ENCODE results near the gene SDHA.
"Not testable (repeated sequence)": the region's sequence is repeated elsewhere in the genome, so short reads cannot be mapped to it uniquely, and the experiment has no call there.

SDHA gene

GRCh38 chr5:217494-218456 lies at the start of gene SDHA, which contains the start of gene CCDC127:
TSS of gene SDHA (plus strand) at chr5:218320. CDS start at chr5:218356, 36 bp downstream.
TSS of gene CCDC127 (minus strand) at chr5:218153. CDS start at chr5:216849, 1,304 bp downstream.
- not testable (repeated sequence) for H3K27me3 ChIP-seq (ENCODE audit: control insufficient read depth in 1 of 2, insufficient read depth in 2 of 2, low read length in 2 of 2); H3K9me3 ChIP-seq (ENCODE audit: control insufficient read depth in 1 of 2, low read length in 2 of 2); H3K36me3 ChIP-seq (ENCODE audit: control insufficient read depth in 1 of 2, insufficient read depth in 2 of 2, low read length in 2 of 2)
- peak within 1 kb of the TSS; percentile 91 to 97 for H3K9ac ChIP-seq (ENCODE audit: low read depth in 1 of 2, low read length in 2 of 2)
- H3K27ac ChIP-seq (ENCODE audit: low read depth, low read length), result peak within 1 kb of the TSS; percentile 83
- H3K4me3 ChIP-seq (ENCODE audit: low read depth in 1 of 2, low read length in 2 of 2), result peak within 1 kb of the TSS; percentile 66 to 93
- peaks cover 5 to 14% of the 10 kb centered on the region in 2 donors for H3K4me1 ChIP-seq (ENCODE audit: control insufficient read depth in 1 of 2, insufficient read depth in 2 of 2, low read length in 2 of 2)

- Histone ChIP-seq H3K9ac (ENCODE audit: low read depth in 1 of 2, low read length in 2 of 2) (no peak overlapping the region), H3K4me3 (ENCODE audit: low read depth in 1 of 2, low read length in 2 of 2) (no peak overlapping the region), H3K36me3 (ENCODE audit: control insufficient read depth in 1 of 2, insufficient read depth in 2 of 2, low read length in 2 of 2) (no peaks in the 10 kb centered on the region), H3K4me1 (ENCODE audit: control insufficient read depth in 1 of 2, insufficient read depth in 2 of 2, low read length in 2 of 2) (no peaks in the 10 kb centered on the region), H3K27ac (ENCODE audit: low read depth, low read length) (no peak overlapping the region), H3K9me3 (ENCODE audit: control insufficient read depth in 1 of 2, low read length in 2 of 2) (no peaks in the 10 kb centered on the region), H3K27me3 (ENCODE audit: control insufficient read depth in 1 of 2, insufficient read depth in 2 of 2, low read length in 2 of 2) (peaks cover 0 to 3% of the 10 kb centered on the region in 2 donors)
These were observed 48.9 kb upstream of the SDHA start for GRCh38 chr5:169071-169727.

- Histone ChIP-seq H3K4me3 (ENCODE audit: low read depth in 1 of 2, low read length in 2 of 2) (no peak overlapping the region), H3K36me3 (ENCODE audit: control insufficient read depth in 1 of 2, insufficient read depth in 2 of 2, low read length in 2 of 2) (no peaks in the 10 kb centered on the region), H3K4me1 (ENCODE audit: control insufficient read depth in 1 of 2, insufficient read depth in 2 of 2, low read length in 2 of 2) (no peaks in the 10 kb centered on the region), H3K9ac (ENCODE audit: low read depth in 1 of 2, low read length in 2 of 2) (no peak overlapping the region), H3K9me3 (ENCODE audit: control insufficient read depth in 1 of 2, low read length in 2 of 2) (no peaks in the 10 kb centered on the region), H3K27ac (ENCODE audit: low read depth, low read length) (no peak overlapping the region), H3K27me3 (ENCODE audit: control insufficient read depth in 1 of 2, insufficient read depth in 2 of 2, low read length in 2 of 2) (peaks cover 0 to 3% of the 10 kb centered on the region in 2 donors)
These were observed 48.4 kb upstream of the SDHA start for GRCh38 chr5:169728-170094.

- H3K9me3 ChIP-seq (ENCODE audit: control insufficient read depth in 1 of 2, low read length in 2 of 2), result no peaks in the 10 kb centered on the region
- no peak overlapping the region for H3K27ac ChIP-seq (ENCODE audit: low read depth, low read length)
- no peak overlapping the region for H3K4me3 ChIP-seq (ENCODE audit: low read depth in 1 of 2, low read length in 2 of 2)
- no peak overlapping the region for H3K9ac ChIP-seq (ENCODE audit: low read depth in 1 of 2, low read length in 2 of 2)
- H3K36me3 ChIP-seq (ENCODE audit: control insufficient read depth in 1 of 2, insufficient read depth in 2 of 2, low read length in 2 of 2), result no peaks in the 10 kb centered on the region
- no peaks in the 10 kb centered on the region for H3K4me1 ChIP-seq (ENCODE audit: control insufficient read depth in 1 of 2, insufficient read depth in 2 of 2, low read length in 2 of 2)
- peaks cover 0 to 3% of the 10 kb centered on the region in 2 donors for H3K27me3 ChIP-seq (ENCODE audit: control insufficient read depth in 1 of 2, insufficient read depth in 2 of 2, low read length in 2 of 2)
These were observed 46.9 kb upstream of the SDHA start for GRCh38 chr5:170971-171800.

GRCh38 chr5:171801-172331 lies 46.3 kb upstream of the SDHA start:
- Histone ChIP-seq H3K4me3 (ENCODE audit: low read depth in 1 of 2, low read length in 2 of 2) (no peak overlapping the region), H3K36me3 (ENCODE audit: control insufficient read depth in 1 of 2, insufficient read depth in 2 of 2, low read length in 2 of 2) (no peaks in the 10 kb centered on the region), H3K9ac (ENCODE audit: low read depth in 1 of 2, low read length in 2 of 2) (no peak overlapping the region), H3K27ac (ENCODE audit: low read depth, low read length) (no peak overlapping the region), H3K4me1 (ENCODE audit: control insufficient read depth in 1 of 2, insufficient read depth in 2 of 2, low read length in 2 of 2) (no peaks in the 10 kb centered on the region), H3K9me3 (ENCODE audit: control insufficient read depth in 1 of 2, low read length in 2 of 2) (no peaks in the 10 kb centered on the region), H3K27me3 (ENCODE audit: control insufficient read depth in 1 of 2, insufficient read depth in 2 of 2, low read length in 2 of 2) (peaks cover 0 to 3% of the 10 kb centered on the region in 2 donors)

GRCh38 chr5:172421-172820 lies 45.7 kb upstream of the SDHA start:
- no peak overlapping the region for H3K4me3 ChIP-seq (ENCODE audit: low read depth in 1 of 2, low read length in 2 of 2)
- no peaks in the 10 kb centered on the region for H3K36me3 ChIP-seq (ENCODE audit: control insufficient read depth in 1 of 2, insufficient read depth in 2 of 2, low read length in 2 of 2)
- H3K9me3 ChIP-seq (ENCODE audit: control insufficient read depth in 1 of 2, low read length in 2 of 2), result no peaks in the 10 kb centered on the region
- no peak overlapping the region for H3K9ac ChIP-seq (ENCODE audit: low read depth in 1 of 2, low read length in 2 of 2)
- H3K27me3 ChIP-seq (ENCODE audit: control insufficient read depth in 1 of 2, insufficient read depth in 2 of 2, low read length in 2 of 2), result peaks cover 0 to 3% of the 10 kb centered on the region in 2 donors
- H3K4me1 ChIP-seq (ENCODE audit: control insufficient read depth in 1 of 2, insufficient read depth in 2 of 2, low read length in 2 of 2), result no peaks in the 10 kb centered on the region
- no peak overlapping the region for H3K27ac ChIP-seq (ENCODE audit: low read depth, low read length)

- peaks cover 0 to 3% of the 10 kb centered on the region in 2 donors for H3K27me3 ChIP-seq (ENCODE audit: control insufficient read depth in 1 of 2, insufficient read depth in 2 of 2, low read length in 2 of 2)
- H3K9ac ChIP-seq (ENCODE audit: low read depth in 1 of 2, low read length in 2 of 2), result no peak overlapping the region
- no peak overlapping the region for H3K27ac ChIP-seq (ENCODE audit: low read depth, low read length)
- no peaks in the 10 kb centered on the region for H3K9me3 ChIP-seq (ENCODE audit: control insufficient read depth in 1 of 2, low read length in 2 of 2)
- no peaks in the 10 kb centered on the region for H3K4me1 ChIP-seq (ENCODE audit: control insufficient read depth in 1 of 2, insufficient read depth in 2 of 2, low read length in 2 of 2)
- H3K36me3 ChIP-seq (ENCODE audit: control insufficient read depth in 1 of 2, insufficient read depth in 2 of 2, low read length in 2 of 2), result no peaks in the 10 kb centered on the region
- H3K4me3 ChIP-seq (ENCODE audit: low read depth in 1 of 2, low read length in 2 of 2), result no peak overlapping the region
These were observed 45.3 kb upstream of the SDHA start for GRCh38 chr5:172841-173251.

- H3K36me3 ChIP-seq (ENCODE audit: control insufficient read depth in 1 of 2, insufficient read depth in 2 of 2, low read length in 2 of 2), result no peaks in the 10 kb centered on the region
- H3K27me3 ChIP-seq (ENCODE audit: control insufficient read depth in 1 of 2, insufficient read depth in 2 of 2, low read length in 2 of 2), result peaks cover 0 to 3% of the 10 kb centered on the region in 2 donors
- no peaks in the 10 kb centered on the region for H3K4me1 ChIP-seq (ENCODE audit: control insufficient read depth in 1 of 2, insufficient read depth in 2 of 2, low read length in 2 of 2)
- no peak overlapping the region for H3K27ac ChIP-seq (ENCODE audit: low read depth, low read length)
- no peaks in the 10 kb centered on the region for H3K9me3 ChIP-seq (ENCODE audit: control insufficient read depth in 1 of 2, low read length in 2 of 2)
- H3K9ac ChIP-seq (ENCODE audit: low read depth in 1 of 2, low read length in 2 of 2), result no peak overlapping the region
- H3K4me3 ChIP-seq (ENCODE audit: low read depth in 1 of 2, low read length in 2 of 2), result no peak overlapping the region
These were observed 44.5 kb upstream of the SDHA start for GRCh38 chr5:173392-174290.

GRCh38 chr5:174291-174600 lies 43.9 kb upstream of the SDHA start:
- H3K36me3 ChIP-seq (ENCODE audit: control insufficient read depth in 1 of 2, insufficient read depth in 2 of 2, low read length in 2 of 2), result no peaks in the 10 kb centered on the region

More at GRCh38 chr5:174291-174600, 43.9 kb upstream of the SDHA start:
- H3K9ac ChIP-seq (ENCODE audit: low read depth in 1 of 2, low read length in 2 of 2), result no peak overlapping the region
- H3K27me3 ChIP-seq (ENCODE audit: control insufficient read depth in 1 of 2, insufficient read depth in 2 of 2, low read length in 2 of 2), result peaks cover 0 to 3% of the 10 kb centered on the region in 2 donors
- no peak overlapping the region for H3K27ac ChIP-seq (ENCODE audit: low read depth, low read length)
- H3K9me3 ChIP-seq (ENCODE audit: control insufficient read depth in 1 of 2, low read length in 2 of 2), result no peaks in the 10 kb centered on the region
- no peaks in the 10 kb centered on the region for H3K4me1 ChIP-seq (ENCODE audit: control insufficient read depth in 1 of 2, insufficient read depth in 2 of 2, low read length in 2 of 2)
- H3K4me3 ChIP-seq (ENCODE audit: low read depth in 1 of 2, low read length in 2 of 2), result no peak overlapping the region

Measured in duodenal mucosa (tissue), 2 donors.